NCI-H1694 (cell line): ENCODE measurements around the gene SMCHD1.
"Not testable (repeated sequence)": the region's sequence is repeated elsewhere in the genome, so short reads cannot be mapped to it uniquely, and the experiment has no call there.

ENCODE experiments used
- DNase-seq: peaks from one replicate; lab custom pipeline; 2025; lab: John Stamatoyannopoulos, UW

SMCHD1 gene

DNA sequence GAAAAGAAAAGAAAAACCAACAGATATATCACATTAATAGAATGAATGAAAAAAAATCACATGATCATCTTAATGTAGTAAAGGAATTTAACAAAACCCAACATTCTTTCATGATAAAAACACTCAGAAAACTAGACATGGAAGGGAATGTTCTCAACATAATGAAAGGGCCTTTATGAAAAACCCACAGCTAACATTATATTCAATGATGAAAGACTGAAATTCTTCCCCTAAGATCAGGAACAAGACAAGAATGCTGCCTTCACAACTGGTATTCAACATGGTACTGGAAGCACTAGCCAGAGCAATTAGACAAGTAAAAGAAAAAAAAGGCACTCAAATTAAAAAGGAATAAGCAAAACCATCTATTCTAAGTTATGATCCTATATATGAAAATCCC is 162.8 kb downstream of the SMCHD1 start:
- DNase-seq = no peak

DNA sequence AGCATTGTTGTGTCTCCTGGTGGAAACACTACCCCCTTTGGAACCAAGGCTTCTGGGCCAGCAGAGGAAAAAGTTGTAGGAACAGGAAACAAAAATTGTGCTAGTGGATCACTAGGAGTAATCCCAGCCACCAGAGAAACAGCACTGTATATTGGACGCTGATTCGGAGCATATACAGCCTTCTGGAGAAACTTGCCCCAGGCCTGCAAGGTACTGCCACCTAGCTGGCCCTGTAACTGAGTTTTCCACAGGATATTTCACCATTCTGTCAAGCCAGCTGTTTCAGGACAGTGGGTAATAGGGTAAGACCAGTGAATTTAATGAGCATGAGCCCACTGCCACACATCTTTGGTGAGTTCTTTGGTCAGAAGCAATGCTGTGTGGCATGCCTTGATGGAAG is 166.2 kb downstream of the SMCHD1 start:
- DNase-seq = no peak

GRCh38 chr18:2822213-2822921 is 166.8 kb downstream of the SMCHD1 start:
- DNase-seq = no peak

GRCh38 chr18:2823202-2823601 is 167.7 kb downstream of the SMCHD1 start:
- no peak for DNase-seq

GRCh38 chr18:2823966-2824365 is 168.4 kb downstream of the SMCHD1 start:
- no peak for DNase-seq

DNA sequence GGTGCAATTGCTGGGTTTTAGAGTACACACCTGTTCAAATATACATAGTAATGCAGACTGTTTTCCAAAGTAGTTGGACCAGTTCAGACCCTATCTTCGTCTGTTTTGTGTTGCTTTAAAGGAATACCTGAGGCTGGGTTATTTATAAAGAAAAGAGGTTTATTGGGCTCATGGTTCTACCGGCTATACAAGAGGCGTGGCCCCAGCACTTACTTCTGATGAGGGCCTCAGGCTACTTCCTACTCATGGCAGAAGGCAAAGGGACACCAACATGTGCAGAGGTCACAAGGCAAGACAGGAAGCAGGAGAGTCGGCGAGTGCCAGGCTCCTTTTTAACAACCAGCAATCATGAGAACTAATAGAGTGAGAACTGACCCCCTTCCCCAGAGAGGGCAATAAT is 169.3 kb downstream of the SMCHD1 start:
- no peak for DNase-seq

DNA sequence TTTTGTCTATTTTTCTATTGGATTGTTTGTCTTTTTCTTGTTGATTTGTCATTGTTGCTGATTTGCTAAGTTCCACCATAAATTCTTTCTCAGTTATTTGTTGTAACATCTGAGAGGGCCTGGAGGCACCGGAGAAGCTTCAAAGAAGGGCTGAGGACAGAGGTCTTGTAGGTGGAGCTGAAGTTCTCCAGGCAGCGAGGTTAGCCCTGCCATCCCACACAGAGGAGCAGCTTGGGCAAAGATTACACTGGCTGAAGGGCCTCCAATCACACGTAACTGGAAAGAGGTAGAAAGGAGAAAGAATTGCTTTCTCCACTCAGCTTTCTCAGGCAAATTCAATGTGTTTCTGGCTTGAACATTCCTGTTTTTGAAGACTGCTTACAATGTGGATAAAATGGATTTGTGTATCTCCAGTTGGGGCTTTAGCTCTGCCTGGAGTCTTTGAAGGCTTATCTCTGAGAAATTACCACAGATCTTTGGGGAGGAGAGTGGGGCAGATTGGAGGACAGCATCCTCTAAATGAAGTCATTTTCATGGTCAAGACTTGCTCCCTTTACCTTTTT is 170.2 kb downstream of the SMCHD1 start:
- no peak for DNase-seq

- no peak for DNase-seq
These were observed 171.1 kb downstream of the SMCHD1 start for GRCh38 chr18:2826581-2826980.

DNA sequence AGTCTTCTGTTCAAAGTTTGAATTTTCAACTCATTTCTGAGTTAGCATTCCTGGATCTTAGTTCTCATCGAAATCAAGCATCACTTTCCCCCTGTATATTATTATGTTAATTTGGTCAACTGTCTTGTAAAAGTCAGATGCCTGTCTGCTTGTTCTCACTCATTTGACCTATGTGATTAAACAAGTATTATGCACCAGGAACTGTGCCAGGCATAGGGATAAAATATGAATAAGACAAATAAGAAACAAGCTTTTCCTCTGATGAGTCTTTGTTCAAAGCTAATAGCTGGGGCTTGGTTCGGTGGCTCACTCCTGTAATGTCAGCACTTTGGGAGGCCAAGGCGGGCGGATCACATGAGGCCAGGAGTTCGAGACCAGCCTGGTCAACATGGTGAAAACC is 171.5 kb downstream of the SMCHD1 start:
- DNase-seq = no peak

DNA sequence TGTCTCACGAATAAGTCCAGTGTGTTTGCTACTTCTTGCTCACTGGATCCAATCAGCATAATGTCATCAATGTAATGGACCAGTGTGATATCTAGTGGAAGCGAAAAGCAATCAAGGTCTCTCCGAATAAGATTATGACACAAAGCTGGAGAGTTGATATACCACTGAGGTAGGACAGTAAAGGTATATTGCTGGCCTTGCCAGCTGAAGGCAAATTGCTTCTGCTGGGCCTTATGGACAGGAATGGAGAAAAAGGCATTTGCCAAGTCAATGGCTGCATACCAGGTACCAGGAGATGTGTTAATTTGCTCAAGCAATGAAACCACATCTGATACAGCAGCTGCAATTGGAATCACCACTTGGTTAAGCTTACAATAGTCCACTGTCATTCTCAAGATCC is 180.6 kb downstream of the SMCHD1 start:
- not testable (repeated sequence) for DNase-seq

DNA sequence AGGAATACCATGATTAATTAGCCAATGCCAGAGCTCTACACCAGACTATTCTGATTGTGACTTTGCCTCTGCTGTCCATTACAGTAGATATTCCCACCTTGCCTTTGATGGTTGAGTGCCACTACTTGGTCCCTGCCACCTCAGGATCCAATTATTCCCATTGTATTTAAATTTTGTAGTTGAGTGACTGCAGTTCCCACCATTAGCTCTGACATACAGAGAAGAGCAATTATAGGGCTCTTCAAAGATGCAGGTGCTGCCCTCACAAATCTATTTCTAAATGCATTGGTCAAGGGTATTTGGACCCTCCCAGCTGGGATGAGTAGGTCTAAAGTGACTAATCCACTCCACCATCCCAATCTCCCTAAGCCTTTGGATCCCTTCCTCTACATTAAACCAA is 181.8 kb downstream of the SMCHD1 start:
- DNase-seq = not testable (repeated sequence)

GRCh38 chr18:2839202-2839601 is 183.7 kb downstream of the SMCHD1 start:
- no peak for DNase-seq

GRCh38 chr18:2840521-2840920 is 185.0 kb downstream of the SMCHD1 start:
- no peak for DNase-seq

DNA sequence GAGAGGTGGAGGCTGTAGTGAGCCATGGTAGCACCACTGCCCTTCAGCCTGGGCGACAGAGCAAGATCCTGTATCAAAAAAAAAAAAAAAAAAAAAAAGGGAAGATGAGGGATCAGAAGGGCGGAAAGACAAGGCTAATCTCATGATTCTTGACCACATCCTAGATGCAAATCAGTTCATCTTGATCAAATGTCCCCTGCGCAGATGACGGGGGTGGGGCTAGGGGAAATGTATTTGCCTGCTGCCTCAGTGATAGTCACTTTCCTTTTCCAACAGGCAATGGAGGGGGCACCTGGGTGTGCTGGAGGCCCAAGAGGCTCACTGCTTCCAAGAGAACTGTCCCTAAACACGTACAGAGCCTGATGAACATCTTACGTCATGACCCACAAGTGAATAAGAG is 187.6 kb downstream of the SMCHD1 start:
- no peak for DNase-seq

- no peak for DNase-seq
These were observed 189.6 kb downstream of the SMCHD1 start for GRCh38 chr18:2845172-2845571.

- no peak for DNase-seq
These were observed 191.2 kb downstream of the SMCHD1 start, which contains the start of gene EMILIN2 for GRCh38 chr18:2846636-2847316. Gene EMILIN2 (plus strand): TSS chr18:2847006. CDS start chr18:2847189, 183 bp downstream.

- no peak for DNase-seq
These were observed 192.1 kb downstream of the SMCHD1 start for GRCh38 chr18:2847317-2848246.

GRCh38 chr18:2848247-2849246 is 193.0 kb downstream of the SMCHD1 start:
- no peak for DNase-seq

GRCh38 chr18:2850816-2851215 is 195.3 kb downstream of the SMCHD1 start:
- no peak for DNase-seq

DNA sequence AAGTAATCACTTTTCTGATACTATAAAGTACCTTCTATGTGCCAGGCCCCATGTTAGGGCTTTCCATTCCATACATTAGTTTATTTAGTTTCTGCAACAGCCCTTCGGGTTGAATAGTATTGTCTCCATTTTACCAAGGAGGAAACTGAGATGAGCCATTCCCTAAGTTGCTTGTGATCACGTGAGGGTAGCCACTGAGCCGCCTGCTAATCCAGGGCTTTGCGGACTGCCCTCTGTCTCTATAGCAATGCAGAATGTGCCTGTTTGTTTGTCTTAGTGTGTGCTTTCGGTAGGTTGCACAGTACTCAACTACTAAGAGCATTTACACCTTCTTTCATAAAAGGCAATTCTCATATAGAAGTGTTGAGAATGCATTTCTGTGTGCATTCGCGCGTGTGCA is 196.2 kb downstream of the SMCHD1 start:
- DNase-seq = no peak

GRCh38 chr18:2852460-2852859 is 196.9 kb downstream of the SMCHD1 start:
- not testable (repeated sequence) for DNase-seq
